Activated naive CD8-positive, alpha-beta T cell treated with anti-CD3 and anti-CD28 coated beads, Interleukin-2, amount 50 U/mL, for 24 hours (primary cell): ENCODE data around the gene ABCG8.

ENCODE experiments used
- ATAC-seq: fragments of 150-1000 bp; cut with Tn5 transposase; one replicate; pipeline ENCODE4 v1.10.0; 2021
- DNase-seq: peaks from one replicate; pipeline ENCODE4 v3.0.0; 2021
- H3K27ac Mint-ChIP-seq: one replicate; pipeline ENCODE4 v1.8.0; 2021; ENCODE audit warnings: mild to moderate bottlenecking, mixed read lengths
- H3K27me3 Mint-ChIP-seq: one replicate; pipeline ENCODE4 v1.8.0; 2021; ENCODE audit warnings: mixed read lengths
- H3K36me3 Mint-ChIP-seq: one replicate; pipeline ENCODE4 v1.8.0; 2021; ENCODE audit warnings: low read depth, mixed read lengths
- H3K4me1 Mint-ChIP-seq: one replicate; pipeline ENCODE4 v1.8.0; 2021; ENCODE audit warnings: mixed read lengths
- H3K4me3 Mint-ChIP-seq: one replicate; pipeline ENCODE4 v1.8.0; 2021; ENCODE audit warnings: mild to moderate bottlenecking, moderate library complexity, mixed read lengths
- H3K9me3 Mint-ChIP-seq: one replicate; pipeline ENCODE4 v1.8.0; 2021; ENCODE audit warnings: mixed read lengths

The ABCG8 gene

GRCh38 chr2:43814711-43815110 is 24.1 kb upstream of the ABCG8 start:
- no peak overlapping the region for H3K27ac Mint-ChIP-seq
- DNase-seq: no peak
- no peak overlapping the region for H3K4me3 Mint-ChIP-seq

GRCh38 chr2:43818761-43819160 is 20.0 kb upstream of the ABCG8 start:
- ATAC-seq: peak; percentile 93
- DNase-seq: peak; percentile 51
- H3K27me3 Mint-ChIP-seq: peaks cover 21% of the 10 kb centered on the region

More at GRCh38 chr2:43814711-43815110, 24.1 kb upstream of the ABCG8 start:
- Mint-ChIP-seq H3K36me3 (no peaks in the 10 kb centered on the region), H3K4me1 (peaks cover 13% of the 10 kb centered on the region), H3K9me3 (no peaks in the 10 kb centered on the region), H3K27me3 (no peaks in the 10 kb centered on the region)
- ATAC-seq: no peak

GRCh38 chr2:43819491-43820163 is 19.1 kb upstream of the ABCG8 start:
- peaks cover 16% of the 10 kb centered on the region for H3K4me1 Mint-ChIP-seq
- peaks cover 26% of the 10 kb centered on the region for H3K27me3 Mint-ChIP-seq
- no peak overlapping the region for H3K4me3 Mint-ChIP-seq
- no peak overlapping the region for H3K27ac Mint-ChIP-seq
- ATAC-seq (no peak), DNase-seq (no peak)
- no peaks in the 10 kb centered on the region for H3K9me3 Mint-ChIP-seq
- no peaks in the 10 kb centered on the region for H3K36me3 Mint-ChIP-seq

More at GRCh38 chr2:43818761-43819160, 20.0 kb upstream of the ABCG8 start:
- Mint-ChIP-seq H3K4me3 (no peak overlapping the region), H3K36me3 (no peaks in the 10 kb centered on the region), H3K9me3 (no peaks in the 10 kb centered on the region), H3K27ac (peak overlapping the region; percentile 44), H3K4me1 (peaks cover 16% of the 10 kb centered on the region)

GRCh38 chr2:43822839-43823238 is 15.9 kb upstream of the ABCG8 start:
- ATAC-seq: no peak

GRCh38 chr2:43823751-43824150 is 15.0 kb upstream of the ABCG8 start:
- H3K27me3 Mint-ChIP-seq: peaks cover 34% of the 10 kb centered on the region
- H3K9me3 Mint-ChIP-seq: no peaks in the 10 kb centered on the region
- no peak overlapping the region for H3K4me3 Mint-ChIP-seq
- H3K27ac Mint-ChIP-seq: no peak overlapping the region
- H3K36me3 Mint-ChIP-seq: no peaks in the 10 kb centered on the region
- DNase-seq (no peak), ATAC-seq (no peak)
- H3K4me1 Mint-ChIP-seq: peaks cover 10% of the 10 kb centered on the region

More at GRCh38 chr2:43822839-43823238, 15.9 kb upstream of the ABCG8 start:
- peaks cover 34% of the 10 kb centered on the region for H3K27me3 Mint-ChIP-seq
- no peaks in the 10 kb centered on the region for H3K9me3 Mint-ChIP-seq
- DNase-seq: no peak
- no peak overlapping the region for H3K27ac Mint-ChIP-seq
- peaks cover 16% of the 10 kb centered on the region for H3K4me1 Mint-ChIP-seq
- no peaks in the 10 kb centered on the region for H3K36me3 Mint-ChIP-seq
- H3K4me3 Mint-ChIP-seq: no peak overlapping the region

- H3K27me3 Mint-ChIP-seq: peaks cover 38% of the 10 kb centered on the region
- ATAC-seq: no peak
- no peaks in the 10 kb centered on the region for H3K9me3 Mint-ChIP-seq
- no peak for DNase-seq
- H3K27ac Mint-ChIP-seq: no peak overlapping the region
- H3K4me3 Mint-ChIP-seq: no peak overlapping the region
- no peaks in the 10 kb centered on the region for H3K36me3 Mint-ChIP-seq
- H3K4me1 Mint-ChIP-seq: peaks cover 4% of the 10 kb centered on the region
Observed at GRCh38 chr2:43824512-43824911, 14.3 kb upstream of the ABCG8 start.

- Mint-ChIP-seq H3K27ac (no peak overlapping the region), H3K27me3 (peaks cover 43% of the 10 kb centered on the region), H3K9me3 (no peaks in the 10 kb centered on the region), H3K36me3 (no peaks in the 10 kb centered on the region), H3K4me3 (no peak overlapping the region), H3K4me1 (peaks cover 2% of the 10 kb centered on the region)
- ATAC-seq (no peak), DNase-seq (no peak)
Observed at GRCh38 chr2:43824951-43825493, 13.7 kb upstream of the ABCG8 start.

GRCh38 chr2:43825841-43826240 is 12.9 kb upstream of the ABCG8 start:
- Mint-ChIP-seq H3K4me3 (no peak overlapping the region), H3K27me3 (peaks cover 49% of the 10 kb centered on the region), H3K9me3 (no peaks in the 10 kb centered on the region), H3K4me1 (no peaks in the 10 kb centered on the region), H3K27ac (no peak overlapping the region), H3K36me3 (no peaks in the 10 kb centered on the region)
- no peak for ATAC-seq
- DNase-seq: no peak

- DNase-seq: no peak
- Mint-ChIP-seq H3K27me3 (peaks cover 49% of the 10 kb centered on the region), H3K27ac (no peak overlapping the region), H3K4me3 (no peak overlapping the region), H3K36me3 (no peaks in the 10 kb centered on the region), H3K9me3 (no peaks in the 10 kb centered on the region), H3K4me1 (peaks cover 3% of the 10 kb centered on the region)
- ATAC-seq: no peak
Observed at GRCh38 chr2:43826305-43827250, 12.2 kb upstream of the ABCG8 start.

GRCh38 chr2:43831543-43832294 is 7.1 kb upstream of the ABCG8 start:
- Mint-ChIP-seq H3K4me3 (no peak overlapping the region), H3K4me1 (peaks cover 3% of the 10 kb centered on the region), H3K9me3 (no peaks in the 10 kb centered on the region), H3K27ac (no peak overlapping the region), H3K36me3 (no peaks in the 10 kb centered on the region), H3K27me3 (peaks cover 34% of the 10 kb centered on the region)
- ATAC-seq (no peak), DNase-seq (no peak)

- no peaks in the 10 kb centered on the region for H3K36me3 Mint-ChIP-seq
- H3K4me3 Mint-ChIP-seq: no peak overlapping the region
- ATAC-seq (no peak), DNase-seq (no peak)
- no peaks in the 10 kb centered on the region for H3K9me3 Mint-ChIP-seq
- peaks cover 33% of the 10 kb centered on the region for H3K27me3 Mint-ChIP-seq
- H3K4me1 Mint-ChIP-seq: peaks cover 3% of the 10 kb centered on the region
- H3K27ac Mint-ChIP-seq: no peak overlapping the region
Observed at GRCh38 chr2:43832457-43832856, 6.3 kb upstream of the ABCG8 start.

GRCh38 chr2:43837033-43837432 is 1.7 kb upstream of the ABCG8 start:
- Mint-ChIP-seq H3K4me3 (no peak overlapping the region), H3K9me3 (no peaks in the 10 kb centered on the region), H3K27me3 (peaks cover 11% of the 10 kb centered on the region), H3K36me3 (no peaks in the 10 kb centered on the region), H3K4me1 (no peaks in the 10 kb centered on the region), H3K27ac (no peak overlapping the region)
- DNase-seq (no peak), ATAC-seq (no peak)

GRCh38 chr2:43837831-43838559 is 776 bp upstream of the ABCG8 start:
- Mint-ChIP-seq H3K4me3 (no peak overlapping the region), H3K4me1 (no peaks in the 10 kb centered on the region), H3K27ac (no peak overlapping the region), H3K27me3 (peaks cover 7% of the 10 kb centered on the region), H3K9me3 (no peaks in the 10 kb centered on the region), H3K36me3 (no peaks in the 10 kb centered on the region)
- no peak for DNase-seq
- no peak for ATAC-seq
